Suprapubic skin (tissue), 4 donors: ENCODE measurements around the gene ZKSCAN4. TPM values are rescaled to one million over a fixed set of nuclear protein-coding genes. Genes with fewer than 3 reads are reported as not detected.

Experiments used
- DNase-seq, 2 donors: peaks; one replicate each; pipeline ENCODE4 v3.0.0-alpha.2; 2019; ENCODE audit warnings: low spot score in 2 of 2
- H3K27ac ChIP-seq: fragments of 200-600 bp; sonication (generic); one replicate; pipeline ENCODE4 v1.5.1; 2019
- H3K27me3 ChIP-seq: fragments of 200-600 bp; sonication (generic); one replicate; pipeline ENCODE4 v1.5.1; 2019
- H3K36me3 ChIP-seq: fragments of 200-600 bp; sonication (generic); one replicate; pipeline ENCODE4 v1.5.1; 2019
- H3K4me1 ChIP-seq: fragments of 200-600 bp; sonication (generic); one replicate; pipeline ENCODE4 v1.5.1; 2019
- H3K4me3 ChIP-seq: fragments of 200-600 bp; sonication (generic); one replicate; pipeline ENCODE4 v1.5.1; 2019; ENCODE audit warnings: mild to moderate bottlenecking
- H3K9me3 ChIP-seq: fragments of 200-600 bp; sonication (generic); one replicate; pipeline ENCODE4 v1.5.1; 2019
- EP300 ChIP-seq: sonication (generic); formaldehyde crosslinking; IDR thresholded peaks from one replicate; pipeline ENCODE4 v1.6.1; 2017; ENCODE audit warnings: antibody characterized with exemption
- POLR2A ChIP-seq, 2 donors: fragments of 450-650 bp; IDR thresholded peaks; one replicate each; pipeline ENCODE4 v1.6.1; 2017; ENCODE audit warnings: antibody characterized with exemption in 2 of 2, mild to moderate bottlenecking in 2 of 2, moderate library complexity in 2 of 2
- POLR2AphosphoS5 ChIP-seq, 3 donors: sonication (generic); formaldehyde crosslinking; IDR thresholded peaks; one replicate each; pipeline ENCODE4 v1.6.1; 2017; ENCODE audit warnings: antibody characterized with exemption in 3 of 3
- WGBS: methylation state at CpG from one replicate; pipeline ENCODE4 v1.1.5; 2018; 5-methylcytosine and 5-hydroxymethylcytosine counted together
- total RNA-seq, 4 donors: library from RNA; depleted of rRNA; stranded (reverse); fragments of >200 nt; gene quantifications; one replicate each; pipeline ENCODE4 v1.1.0, GENCODE V29; 2016
- TF ChIP-seq, protein P1 (sequence below), 2 donors: fragments of 200-600 bp in 1 of 2; fragments of 450-650 bp in 1 of 2; sonication (generic) in 1 of 2; IDR thresholded peaks; one replicate each; pipeline ENCODE4 v1.5.1; 2016 to 2019; ENCODE audit warnings: antibody characterized with exemption in 2 of 2, mild to moderate bottlenecking in 1 of 2, moderate library complexity in 1 of 2

ZKSCAN4 gene
- total RNA-seq, 4 donors from 2014 or later, result 1.2 to 5.0 (median 3.0) TPM

DNA sequence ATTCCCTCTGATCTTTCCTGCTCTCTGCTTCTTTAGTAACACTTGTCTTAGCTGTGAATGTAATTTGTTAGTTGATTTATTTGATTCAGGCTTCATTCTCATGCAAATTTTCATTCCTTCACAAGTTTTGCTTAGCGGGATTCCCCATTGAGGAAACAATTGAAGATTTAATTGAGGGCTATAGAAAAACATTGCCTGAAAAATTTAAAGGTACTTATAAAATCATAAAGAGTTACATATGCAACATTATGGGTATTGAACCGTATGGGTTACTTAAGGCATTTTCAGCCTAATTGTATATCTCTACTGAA is 38.9 kb downstream of the ZKSCAN4 start:
- no peak overlapping the region for H3K27ac ChIP-seq
- 17% methylated on average over 2 of the region's 2 CpGs for WGBS
- H3K4me3 ChIP-seq, result peak overlapping the region; percentile 40
- H3K36me3 ChIP-seq, result no peaks in the 10 kb centered on the region
- DNase-seq, result no peak
- peaks cover 77% of the 10 kb centered on the region for H3K27me3 ChIP-seq
- no peaks in the 10 kb centered on the region for H3K9me3 ChIP-seq
- peaks cover 23% of the 10 kb centered on the region for H3K4me1 ChIP-seq
- no peak for TF ChIP-seq POLR2AphosphoS5 (IDR thresholded peaks at IDR 0.05)
- TF ChIP-seq EP300, result no peak
- TF ChIP-seq, protein P1, sequence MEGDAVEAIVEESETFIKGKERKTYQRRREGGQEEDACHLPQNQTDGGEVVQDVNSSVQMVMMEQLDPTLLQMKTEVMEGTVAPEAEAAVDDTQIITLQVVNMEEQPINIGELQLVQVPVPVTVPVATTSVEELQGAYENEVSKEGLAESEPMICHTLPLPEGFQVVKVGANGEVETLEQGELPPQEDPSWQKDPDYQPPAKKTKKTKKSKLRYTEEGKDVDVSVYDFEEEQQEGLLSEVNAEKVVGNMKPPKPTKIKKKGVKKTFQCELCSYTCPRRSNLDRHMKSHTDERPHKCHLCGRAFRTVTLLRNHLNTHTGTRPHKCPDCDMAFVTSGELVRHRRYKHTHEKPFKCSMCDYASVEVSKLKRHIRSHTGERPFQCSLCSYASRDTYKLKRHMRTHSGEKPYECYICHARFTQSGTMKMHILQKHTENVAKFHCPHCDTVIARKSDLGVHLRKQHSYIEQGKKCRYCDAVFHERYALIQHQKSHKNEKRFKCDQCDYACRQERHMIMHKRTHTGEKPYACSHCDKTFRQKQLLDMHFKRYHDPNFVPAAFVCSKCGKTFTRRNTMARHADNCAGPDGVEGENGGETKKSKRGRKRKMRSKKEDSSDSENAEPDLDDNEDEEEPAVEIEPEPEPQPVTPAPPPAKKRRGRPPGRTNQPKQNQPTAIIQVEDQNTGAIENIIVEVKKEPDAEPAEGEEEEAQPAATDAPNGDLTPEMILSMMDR (IDR thresholded peaks at IDR 0.05), result no peak
- TF ChIP-seq POLR2A (IDR thresholded peaks at IDR 0.05), result no peak

DNA sequence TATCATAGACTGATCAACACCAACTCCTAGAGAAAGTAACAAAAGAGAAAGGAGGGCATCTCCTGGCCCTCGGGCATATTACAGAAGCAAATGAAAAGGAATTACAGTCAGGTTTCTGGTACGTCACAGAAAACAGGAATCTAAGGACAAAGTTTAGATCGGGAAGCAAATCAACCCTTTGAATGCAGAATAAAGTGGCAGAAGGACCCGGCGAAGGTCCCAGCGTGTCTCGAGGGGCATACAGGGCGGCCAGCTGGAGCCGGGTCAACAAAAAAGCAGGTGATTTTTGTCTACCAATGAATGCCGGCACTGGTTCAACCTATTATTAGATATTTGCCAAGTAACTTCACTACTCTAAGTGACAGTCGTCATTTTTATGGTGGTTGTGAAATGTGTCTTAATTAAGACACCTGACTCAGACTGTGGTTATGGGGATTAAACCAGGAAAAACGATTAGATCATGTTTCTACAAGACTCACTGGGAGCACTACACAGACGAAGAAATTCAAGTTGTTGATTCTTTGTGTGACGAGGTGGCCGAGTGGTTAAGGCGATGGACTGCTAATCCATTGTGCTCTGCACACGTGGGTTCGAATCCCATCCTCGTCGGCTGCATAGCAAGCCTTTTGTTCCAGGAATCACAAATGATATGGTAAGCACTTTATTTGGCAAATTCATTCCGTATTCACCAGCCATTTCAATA is 39.4 kb downstream of the ZKSCAN4 start:
- peak overlapping the region; percentile 40 for H3K4me3 ChIP-seq
- no peak overlapping the region for H3K27ac ChIP-seq
- H3K36me3 ChIP-seq, result no peaks in the 10 kb centered on the region
- peaks cover 23% of the 10 kb centered on the region for H3K4me1 ChIP-seq
- DNase-seq, result no peak
- H3K9me3 ChIP-seq, result no peaks in the 10 kb centered on the region
- H3K27me3 ChIP-seq, result peaks cover 82% of the 10 kb centered on the region
- 2% methylated on average over 21 of the region's 21 CpGs for WGBS
- TF ChIP-seq, protein P1 (IDR thresholded peaks at IDR 0.05), result no peak
- TF ChIP-seq POLR2AphosphoS5 (IDR thresholded peaks at IDR 0.05) (no peak), EP300 (no peak), POLR2A (IDR thresholded peaks at IDR 0.05) (no peak)

DNA sequence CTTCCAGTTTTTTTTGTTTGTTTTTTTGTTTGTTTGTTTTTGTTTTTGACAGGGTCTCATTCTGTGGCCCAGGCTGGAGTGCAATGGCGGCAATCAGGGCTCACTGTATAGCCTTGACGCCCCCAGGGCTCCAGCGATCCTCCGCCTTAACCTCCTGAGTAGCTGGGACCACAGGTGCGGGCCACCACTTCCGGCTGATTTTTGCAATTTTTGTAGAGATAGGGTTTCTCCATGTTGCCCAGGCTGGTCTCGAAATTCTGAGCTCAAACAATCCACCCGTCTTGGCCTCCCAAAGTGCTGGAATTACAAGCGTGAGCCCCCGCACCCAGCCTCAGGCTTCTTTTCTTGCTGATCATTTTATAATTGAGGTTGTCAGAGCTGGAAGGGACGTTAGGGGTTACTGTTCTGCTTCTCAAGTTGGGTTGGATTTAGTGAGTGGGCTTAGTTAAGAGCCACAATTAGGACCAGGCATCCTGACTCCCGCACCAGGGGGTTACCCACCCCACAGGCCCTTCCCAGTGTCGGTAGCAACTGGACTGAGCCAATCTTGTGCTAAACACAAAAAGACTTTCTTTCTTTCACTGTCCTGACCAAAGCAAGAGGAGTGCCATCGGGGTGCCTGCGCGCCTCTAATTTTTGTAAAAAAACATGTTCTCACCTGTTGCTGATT is 40.1 kb downstream of the ZKSCAN4 start:
- Histone ChIP-seq H3K9me3 (no peaks in the 10 kb centered on the region), H3K4me3 (peak overlapping the region; percentile 40), H3K4me1 (peaks cover 29% of the 10 kb centered on the region), H3K27ac (no peak overlapping the region), H3K27me3 (peaks cover 89% of the 10 kb centered on the region), H3K36me3 (no peaks in the 10 kb centered on the region)
- 11% methylated on average over 15 of the region's 16 CpGs for WGBS
- no peak for TF ChIP-seq EP300
- TF ChIP-seq POLR2AphosphoS5 (IDR thresholded peaks at IDR 0.05), result no peak
- TF ChIP-seq, protein P1 (IDR thresholded peaks at IDR 0.05), result no peak
- TF ChIP-seq POLR2A (IDR thresholded peaks at IDR 0.05), result no peak
- no peak for DNase-seq

DNA sequence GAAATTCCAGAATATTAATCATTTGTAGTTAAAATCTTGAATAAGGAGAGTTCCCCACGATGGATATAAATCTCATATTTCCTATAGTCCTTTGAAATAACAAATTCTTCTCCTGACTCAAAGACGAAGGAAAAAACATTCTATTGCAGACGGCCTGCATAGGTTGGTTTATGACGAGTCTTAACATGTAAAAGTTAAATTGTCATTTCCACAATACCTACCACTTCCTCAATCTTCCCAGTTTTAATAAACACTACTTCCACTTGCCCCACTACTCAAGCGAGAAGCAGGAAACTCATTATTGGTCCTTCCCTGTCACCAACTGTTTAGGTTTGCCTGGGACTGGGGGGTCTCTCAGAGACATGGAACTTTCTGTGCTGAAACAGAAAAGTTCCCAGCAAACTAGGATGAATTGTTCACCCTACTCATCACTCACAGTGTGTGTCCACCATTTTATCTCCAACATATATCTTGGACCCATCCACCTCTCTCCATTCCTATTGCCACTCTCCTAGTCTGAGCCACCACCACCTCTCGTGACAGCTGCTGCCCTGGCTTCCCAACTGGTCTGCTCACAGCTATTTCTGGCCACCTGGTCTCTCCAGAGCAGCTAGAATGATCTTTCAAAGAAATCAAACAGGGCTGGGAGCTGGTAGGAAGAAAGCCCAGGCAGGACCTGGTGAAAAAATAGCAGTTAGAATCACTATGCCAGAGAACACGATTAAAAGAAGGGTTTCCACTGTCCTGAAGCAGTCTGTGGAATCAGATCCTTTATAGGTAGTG is 42.1 kb downstream of the ZKSCAN4 start:
- Histone ChIP-seq H3K9me3 (no peaks in the 10 kb centered on the region), H3K4me1 (peaks cover 31% of the 10 kb centered on the region), H3K27me3 (peaks cover 94% of the 10 kb centered on the region), H3K4me3 (no peak overlapping the region), H3K36me3 (no peaks in the 10 kb centered on the region), H3K27ac (no peak overlapping the region)
- DNase-seq, result no peak
- WGBS, result 43% methylated on average over 7 of the region's 7 CpGs
- TF ChIP-seq POLR2AphosphoS5 (IDR thresholded peaks at IDR 0.05) (no peak), EP300 (no peak), POLR2A (IDR thresholded peaks at IDR 0.05) (no peak)
- TF ChIP-seq, protein P1 (IDR thresholded peaks at IDR 0.05), result no peak
